Activated CD4-positive, alpha-beta memory T cell treated with anti-CD3 and anti-CD28 coated beads for 36 hours (primary cell): ENCODE data around the gene NMT1. TPM values are rescaled to one million over a fixed set of nuclear protein-coding genes. Genes with fewer than 3 reads are reported as not detected.

Experiments
- CTCF ChIA-PET: fragments of 350-600 bp; sonication (Branson Sonifier 250); formaldehyde crosslinking; loops from one replicate; lab custom pipeline; 2021; ENCODE audit warnings: antibody characterized with exemption, inconsistent platforms; lab: Charles Lee
- POLR2A ChIA-PET: fragments of 350-600 bp; sonication (Branson Sonifier 250); formaldehyde crosslinking; loops from one replicate; lab custom pipeline; 2021; ENCODE audit warnings: antibody characterized with exemption; lab: Charles Lee
- DNase-seq: peaks from one replicate; pipeline ENCODE4 v3.0.0-alpha.2; 2020
- H3K27ac Mint-ChIP-seq: one replicate; pipeline ENCODE4 v1.8.0; 2021; ENCODE audit warnings: mixed read lengths
- H3K27me3 Mint-ChIP-seq: one replicate; pipeline ENCODE4 v1.8.0; 2021; ENCODE audit warnings: mixed read lengths
- H3K36me3 Mint-ChIP-seq: one replicate; pipeline ENCODE4 v1.8.0; 2021; ENCODE audit warnings: mixed read lengths
- H3K4me1 Mint-ChIP-seq: one replicate; pipeline ENCODE4 v1.8.0; 2021; ENCODE audit warnings: low read depth, mixed read lengths
- H3K4me3 Mint-ChIP-seq: one replicate; pipeline ENCODE4 v1.8.0; 2021; ENCODE audit warnings: mild to moderate bottlenecking, mixed read lengths
- H3K9me3 Mint-ChIP-seq: one replicate; pipeline ENCODE4 v1.8.0; 2021; ENCODE audit warnings: mixed read lengths
- intact Hi-C: fragments of 100-400 bp; cut with micrococcal nuclease; formaldehyde crosslinking; loops from one replicate; pipeline ENCODE4 v1.15.1; 2023
- total RNA-seq, 2 experiments: library from RNA; stranded (reverse); gene quantifications; one replicate each; pipeline ENCODE4 v1.2.3, GENCODE V29; 2021

NMT1 gene
- total RNA-seq, 2 experiments from 2014 or later = 158 TPM

DNA sequence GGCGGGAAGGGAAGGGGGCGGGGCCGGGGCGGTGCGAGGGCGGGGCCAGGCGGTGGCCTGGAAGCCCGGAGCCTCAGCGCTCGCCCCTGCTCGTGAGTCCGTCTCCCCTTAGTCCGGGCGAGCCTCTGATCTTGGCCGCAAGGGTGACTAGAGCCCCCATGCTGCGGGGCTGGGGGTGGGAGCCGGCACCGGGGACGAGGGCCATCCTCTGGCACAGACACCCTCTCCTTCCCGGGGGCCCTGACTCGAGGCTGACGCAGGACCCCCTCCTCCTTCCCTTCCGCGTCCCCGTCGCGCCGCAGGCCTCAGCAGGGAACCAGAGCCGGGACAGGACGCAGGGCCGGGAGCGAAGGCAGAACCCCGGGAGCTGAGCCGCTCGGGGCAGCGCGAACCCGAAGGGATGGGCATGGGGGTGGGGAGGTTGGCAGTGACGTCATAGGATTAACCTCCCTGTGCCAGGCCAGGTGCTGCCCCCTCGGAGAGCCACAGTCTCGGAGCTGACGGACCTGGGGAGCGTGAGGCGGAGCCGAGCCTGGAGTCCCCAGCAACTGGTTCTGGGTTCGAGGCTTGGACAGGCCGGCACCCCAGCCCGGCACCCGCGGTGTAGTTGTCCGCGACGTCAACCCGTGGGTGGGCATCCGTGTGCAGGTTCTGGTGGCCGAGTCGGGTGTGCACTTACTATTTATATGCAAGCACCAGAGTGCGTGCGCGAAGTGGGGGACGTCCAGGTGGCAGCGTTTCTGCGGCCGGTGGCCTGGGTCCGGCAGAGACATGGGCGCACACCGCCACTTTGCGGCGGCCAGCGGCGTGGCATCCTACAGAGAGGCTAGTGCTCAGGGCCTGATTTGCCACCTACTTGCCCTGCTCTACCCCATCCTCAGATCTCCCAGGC, 71.7 kb downstream of the NMT1 start:
- POLR2A ChIA-PET = no interaction called here
- H3K27ac Mint-ChIP-seq = no peak overlapping the region
- DNase-seq = peak; percentile 80
- intact Hi-C loops = loop anchor here (2.0 to 10.0 kb wide), 4 partner anchors 81 to 358 kb away; partner anchors contain the start of gene DCAKD
- peak overlapping the region; percentile 84 for H3K4me3 Mint-ChIP-seq
- CTCF ChIA-PET = interaction anchor here (0.6 to 8.0 kb wide), 11 partner anchors 17 to 357 kb away, joined by 3 to 335 read pairs (median 3); no protein-coding TSS in a partner anchor
- H3K4me1 Mint-ChIP-seq = peaks cover 13% of the 10 kb centered on the region
- no peaks in the 10 kb centered on the region for H3K9me3 Mint-ChIP-seq
- H3K27me3 Mint-ChIP-seq = peaks cover 6% of the 10 kb centered on the region
- no peaks in the 10 kb centered on the region for H3K36me3 Mint-ChIP-seq

DNA sequence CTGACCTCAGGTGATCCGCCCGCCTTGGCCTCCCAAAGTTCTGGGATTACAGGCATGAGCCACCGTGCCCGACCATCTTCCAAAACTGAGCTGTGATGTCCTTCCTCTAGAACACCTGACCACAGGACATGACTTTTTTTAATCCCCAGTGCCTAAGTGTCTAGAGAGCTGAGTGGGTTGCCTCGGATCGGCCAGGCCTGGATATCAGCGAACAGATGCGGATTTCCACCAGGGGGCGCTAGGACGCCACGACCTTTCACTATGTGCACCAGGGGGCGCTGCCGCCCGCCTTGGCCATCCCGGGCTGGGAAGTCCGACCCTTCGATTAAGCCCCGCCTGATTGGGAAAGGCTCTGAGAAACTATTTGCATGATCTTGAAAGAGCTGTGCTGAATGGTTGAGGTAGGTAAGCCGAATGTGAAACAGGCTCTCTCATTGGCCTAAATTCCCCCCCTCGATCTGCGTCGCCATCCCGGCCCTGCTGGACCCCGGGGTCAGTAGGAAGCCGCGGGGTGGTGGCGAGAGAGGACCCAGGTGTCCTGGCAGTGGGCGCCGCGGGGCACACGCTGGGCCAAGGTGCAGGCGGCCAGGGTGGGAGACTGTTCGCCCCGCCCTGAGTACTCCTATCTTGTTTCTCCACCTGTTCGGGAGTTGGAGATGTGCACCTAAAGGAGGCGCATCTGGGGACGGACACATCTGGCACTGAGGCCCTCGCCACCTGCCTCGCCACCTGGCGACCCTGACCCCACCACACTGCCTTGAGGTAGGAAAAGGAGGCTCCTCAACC, 74.3 kb downstream of the NMT1 start, which contains the start of gene ACBD4:
ACBD4 (plus strand) TSS at position 496 of the 786 bp plus-strand sequence. CDS start 458 bp downstream, outside the sequence.
- no peaks in the 10 kb centered on the region for H3K9me3 Mint-ChIP-seq
- H3K36me3 Mint-ChIP-seq = no peaks in the 10 kb centered on the region
- CTCF ChIA-PET = interaction anchor here (0.6 to 8.0 kb wide), 88 partner anchors 9 to 903 kb away, joined by 3 to 335 read pairs (median 5); partner anchors contain the start of genes DCAKD, EFTUD2, FMNL1 and GPATCH8
- peaks cover 13% of the 10 kb centered on the region for H3K4me1 Mint-ChIP-seq
- POLR2A ChIA-PET = interaction anchor here (0.9 to 2.1 kb wide), 5 partner anchors 14 to 96 kb away, joined by 3 to 38 read pairs (median 5); partner anchors contain the start of genes HEXIM1 and HEXIM2
- peaks cover 5% of the 10 kb centered on the region for H3K27me3 Mint-ChIP-seq
- H3K27ac Mint-ChIP-seq = peak within 1 kb of the TSS; percentile 67
- peak within 1 kb of the TSS; percentile 83 for H3K4me3 Mint-ChIP-seq
- peak; percentile 98 for DNase-seq
- intact Hi-C loops = loop anchor here (1.0 to 10.0 kb wide), 4 partner anchors 13 to 249 kb away; partner anchors contain the start of genes HEXIM1 and NMT1

DNA sequence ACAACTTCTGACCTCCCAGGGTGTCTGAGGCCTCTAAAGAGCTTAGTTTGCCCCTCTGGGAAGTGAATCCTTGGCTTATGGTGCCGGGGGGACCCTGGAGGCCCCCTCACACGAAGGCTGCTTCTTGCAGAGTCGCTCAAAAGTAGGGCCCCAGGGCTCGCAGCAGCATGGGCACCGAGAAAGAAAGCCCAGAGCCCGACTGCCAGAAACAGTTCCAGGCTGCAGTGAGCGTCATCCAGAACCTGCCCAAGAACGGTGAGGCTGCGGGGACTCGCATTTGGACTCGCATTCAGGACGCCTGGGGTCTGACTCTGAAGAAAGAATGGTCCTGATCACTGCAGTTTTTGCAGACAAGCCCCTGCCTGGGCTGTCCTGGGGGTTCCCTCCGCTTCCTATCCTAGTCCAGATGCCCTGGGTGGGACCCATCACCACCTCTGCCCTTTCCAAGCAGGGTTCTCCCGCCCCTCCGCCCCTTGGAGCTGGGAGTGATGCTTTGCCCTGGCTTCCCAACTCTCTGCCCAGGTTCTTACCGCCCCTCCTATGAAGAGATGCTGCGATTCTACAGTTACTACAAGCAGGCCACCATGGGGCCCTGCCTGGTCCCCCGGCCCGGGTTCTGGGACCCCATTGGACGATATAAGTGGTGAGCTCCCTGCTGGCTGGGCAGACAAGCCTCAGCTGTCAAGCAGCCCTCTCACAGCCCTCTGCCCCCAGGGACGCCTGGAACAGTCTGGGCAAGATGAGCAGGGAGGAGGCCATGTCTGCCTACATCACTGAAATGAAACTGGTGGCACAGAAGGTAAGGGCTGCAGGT, 75.1 kb downstream of the NMT1 start:
- ChIA-PET POLR2A (interaction anchor here (0.9 to 2.1 kb wide), 5 partner anchors 13 to 95 kb away, joined by 3 to 38 read pairs (median 5); partner anchors contain the start of genes HEXIM1 and HEXIM2), CTCF (interaction anchor here (0.6 to 8.0 kb wide), 85 partner anchors 8 to 904 kb away, joined by 3 to 335 read pairs (median 5); partner anchors contain the start of genes DCAKD, EFTUD2, FMNL1 and GPATCH8)
- Mint-ChIP-seq H3K4me3 (peak overlapping the region; percentile 83), H3K9me3 (no peaks in the 10 kb centered on the region), H3K27ac (peak overlapping the region; percentile 67), H3K4me1 (peaks cover 14% of the 10 kb centered on the region), H3K36me3 (peaks cover 1% of the 10 kb centered on the region), H3K27me3 (peaks cover 1% of the 10 kb centered on the region)
- DNase-seq = peak; percentile 18
- intact Hi-C loops = loop anchor here (1.0 to 10.0 kb wide), 4 partner anchors 12 to 249 kb away; partner anchors contain the start of genes HEXIM1 and NMT1

DNA sequence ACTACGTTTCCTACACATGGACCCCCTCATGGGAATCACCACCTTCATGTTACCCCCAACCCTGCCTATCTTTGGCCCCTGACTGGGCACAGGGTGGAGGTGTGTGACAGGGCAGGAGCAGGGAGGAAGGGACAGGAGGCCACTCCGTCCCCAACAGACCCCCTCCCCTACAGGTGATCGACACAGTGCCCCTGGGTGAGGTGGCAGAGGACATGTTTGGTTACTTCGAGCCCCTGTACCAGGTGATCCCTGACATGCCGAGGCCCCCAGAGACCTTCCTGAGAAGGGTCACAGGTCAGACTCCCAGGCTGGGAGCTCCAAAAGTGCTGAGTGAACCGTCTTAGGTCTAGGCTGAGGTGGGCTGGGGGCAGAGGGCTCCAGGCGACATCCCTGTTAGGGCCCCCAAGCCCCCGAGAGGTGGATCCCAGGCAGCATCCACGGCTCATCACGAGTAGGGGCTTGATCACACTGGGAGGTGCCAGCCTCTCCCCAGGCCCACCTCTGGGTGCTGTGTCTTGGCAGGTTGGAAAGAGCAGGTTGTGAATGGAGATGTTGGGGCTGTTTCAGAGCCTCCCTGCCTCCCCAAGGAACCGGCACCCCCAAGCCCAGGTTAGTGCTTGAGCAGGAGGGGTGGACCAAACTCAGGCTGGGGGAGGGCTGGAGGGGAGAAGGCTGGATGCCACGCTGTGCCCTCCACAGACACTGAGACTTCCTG, 75.9 kb downstream of the NMT1 start:
- Mint-ChIP-seq H3K36me3 (peaks cover 1% of the 10 kb centered on the region), H3K4me3 (peak overlapping the region; percentile 83), H3K27me3 (no peaks in the 10 kb centered on the region), H3K27ac (no peak overlapping the region), H3K4me1 (peaks cover 18% of the 10 kb centered on the region), H3K9me3 (no peaks in the 10 kb centered on the region)
- ChIA-PET POLR2A (interaction anchor here (1.0 to 2.1 kb wide), 2 partner anchors 11 to 12 kb away, joined by 3 to 38 read pairs; partner anchors contain the start of gene HEXIM1), CTCF (interaction anchor here (2.3 to 8.0 kb wide), 3 partner anchors 15 to 92 kb away, joined by 43 to 335 read pairs (median 316); partner anchors contain the start of gene HEXIM1)
- DNase-seq = no peak
- intact Hi-C loops = loop anchor here (10.0 kb wide), 1 partner anchor 248 kb away; no protein-coding TSS in a partner anchor

DNA sequence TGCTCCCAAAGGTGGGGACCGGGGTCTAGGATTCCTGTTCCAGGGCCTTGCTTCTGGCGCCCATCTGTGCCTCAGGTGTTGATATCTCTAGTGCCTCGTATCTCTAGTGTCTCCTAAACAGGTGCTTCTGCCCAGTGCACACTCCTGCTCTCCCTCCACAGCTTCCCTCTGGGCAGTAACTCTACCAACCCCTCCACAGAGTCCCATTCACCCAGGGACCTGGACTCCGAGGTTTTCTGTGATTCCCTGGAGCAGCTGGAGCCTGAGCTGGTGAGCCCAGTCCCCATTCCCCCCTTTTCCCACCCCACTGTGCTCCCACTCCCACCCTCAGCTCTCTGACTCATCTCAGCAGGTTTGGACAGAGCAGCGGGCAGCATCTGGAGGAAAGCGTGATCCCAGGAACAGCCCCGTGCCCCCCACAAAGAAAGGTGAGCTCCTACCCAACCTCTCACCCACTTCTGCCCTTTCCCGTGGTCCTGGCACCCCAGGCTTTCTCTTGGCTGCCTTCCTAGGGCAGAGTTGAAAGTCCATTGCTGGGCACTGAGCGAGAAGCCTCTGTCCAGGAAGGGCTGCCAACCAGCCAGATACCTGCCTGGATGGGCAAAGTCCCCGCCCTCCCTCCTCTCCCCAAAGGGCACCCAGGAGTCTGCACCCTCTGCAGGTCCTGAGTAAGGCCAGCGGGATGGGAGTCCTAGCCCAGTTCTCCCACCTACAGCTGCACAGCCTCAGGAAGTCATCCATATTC, 76.6 kb downstream of the NMT1 start:
- Mint-ChIP-seq H3K27ac (no peak overlapping the region), H3K9me3 (no peaks in the 10 kb centered on the region), H3K4me1 (peaks cover 19% of the 10 kb centered on the region), H3K36me3 (peaks cover 1% of the 10 kb centered on the region), H3K27me3 (no peaks in the 10 kb centered on the region), H3K4me3 (no peak overlapping the region)
- intact Hi-C loops = loop anchor here (10.0 kb wide), 1 partner anchor 247 kb away; no protein-coding TSS in a partner anchor
- DNase-seq = no peak
- ChIA-PET POLR2A (interaction anchor here (1.0 kb wide), 1 partner anchor 11 kb away, joined by 3 read pairs; the partner anchor contains the start of gene HEXIM1), CTCF (interaction anchor here (4.1 to 8.0 kb wide), 2 partner anchors 15 to 60 kb away, joined by 316 to 335 read pairs; partner anchors contain the start of gene HEXIM1)

DNA sequence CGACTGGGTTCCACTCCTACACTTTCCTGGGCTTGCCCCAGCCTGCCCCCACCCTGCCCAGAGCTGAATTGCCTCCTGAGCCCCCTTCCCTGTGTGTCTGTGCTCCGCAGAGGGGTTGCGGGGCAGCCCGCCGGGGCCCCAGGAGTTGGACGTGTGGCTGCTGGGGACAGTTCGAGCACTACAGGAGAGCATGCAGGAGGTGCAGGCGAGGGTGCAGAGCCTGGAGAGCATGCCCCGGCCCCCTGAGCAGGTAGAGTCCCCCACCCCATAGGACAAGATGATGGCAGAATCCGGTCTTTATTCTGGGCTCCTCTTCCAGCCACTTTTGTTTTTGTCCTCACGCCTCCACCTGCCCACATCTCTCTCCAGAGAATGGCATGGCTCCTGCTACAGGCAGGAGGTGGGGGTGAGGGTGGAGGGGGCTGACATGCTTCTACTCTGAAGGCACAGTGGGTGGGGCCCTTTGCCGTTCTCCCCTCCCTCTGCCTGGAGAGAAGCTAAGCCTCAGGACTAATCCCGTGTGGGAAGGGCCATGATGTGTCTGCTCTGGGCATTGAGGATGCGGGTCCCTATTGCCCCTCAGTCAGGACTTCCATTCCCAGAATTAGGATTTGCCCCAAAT, 77.9 kb downstream of the NMT1 start:
- POLR2A ChIA-PET = interaction anchor here (0.9 kb wide), 1 partner anchor 10 kb away, joined by 3 read pairs; no protein-coding TSS in a partner anchor
- Mint-ChIP-seq H3K4me3 (no peak overlapping the region), H3K27ac (no peak overlapping the region), H3K4me1 (peaks cover 25% of the 10 kb centered on the region), H3K36me3 (peaks cover 1% of the 10 kb centered on the region), H3K9me3 (no peaks in the 10 kb centered on the region), H3K27me3 (no peaks in the 10 kb centered on the region)
- DNase-seq = no peak
- CTCF ChIA-PET = interaction anchor here (1.0 to 8.0 kb wide), 4 partner anchors 9 to 81 kb away, joined by 3 to 335 read pairs (median 3); partner anchors contain the start of gene HEXIM1
- intact Hi-C loops = loop anchor here (10.0 kb wide), 1 partner anchor 246 kb away; no protein-coding TSS in a partner anchor

DNA sequence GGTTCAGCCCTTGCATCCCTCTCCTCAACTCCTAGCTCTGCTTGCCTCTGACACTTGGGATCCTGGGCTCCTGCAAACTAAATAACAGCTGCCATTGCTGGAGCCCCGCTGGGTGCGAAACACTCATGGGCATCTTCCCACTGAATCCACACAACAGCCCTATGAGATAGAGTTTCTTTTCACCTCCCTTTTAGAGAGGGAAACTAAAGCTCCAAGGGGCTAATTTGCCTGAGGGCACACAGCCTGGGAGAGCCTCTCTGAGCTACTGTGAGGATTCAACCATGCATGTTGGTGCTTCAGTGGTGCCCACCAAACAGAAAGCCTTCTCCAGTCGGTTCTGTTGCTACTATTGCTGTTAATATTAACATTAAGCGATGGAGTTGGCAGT, 78.4 kb downstream of the NMT1 start:
- POLR2A ChIA-PET = interaction anchor here (0.9 kb wide), 1 partner anchor 10 kb away, joined by 3 read pairs; no protein-coding TSS in a partner anchor
- no peaks in the 10 kb centered on the region for H3K27me3 Mint-ChIP-seq
- H3K9me3 Mint-ChIP-seq = no peaks in the 10 kb centered on the region
- peaks cover 26% of the 10 kb centered on the region for H3K4me1 Mint-ChIP-seq
- peaks cover 1% of the 10 kb centered on the region for H3K36me3 Mint-ChIP-seq
- no peak for DNase-seq
- no peak overlapping the region for H3K4me3 Mint-ChIP-seq
- intact Hi-C loops = loop anchor here (10.0 kb wide), 1 partner anchor 245 kb away; no protein-coding TSS in a partner anchor
- CTCF ChIA-PET = interaction anchor here (1.0 to 8.0 kb wide), 4 partner anchors 9 to 80 kb away, joined by 3 to 335 read pairs (median 3); partner anchors contain the start of gene HEXIM1
- no peak overlapping the region for H3K27ac Mint-ChIP-seq

DNA sequence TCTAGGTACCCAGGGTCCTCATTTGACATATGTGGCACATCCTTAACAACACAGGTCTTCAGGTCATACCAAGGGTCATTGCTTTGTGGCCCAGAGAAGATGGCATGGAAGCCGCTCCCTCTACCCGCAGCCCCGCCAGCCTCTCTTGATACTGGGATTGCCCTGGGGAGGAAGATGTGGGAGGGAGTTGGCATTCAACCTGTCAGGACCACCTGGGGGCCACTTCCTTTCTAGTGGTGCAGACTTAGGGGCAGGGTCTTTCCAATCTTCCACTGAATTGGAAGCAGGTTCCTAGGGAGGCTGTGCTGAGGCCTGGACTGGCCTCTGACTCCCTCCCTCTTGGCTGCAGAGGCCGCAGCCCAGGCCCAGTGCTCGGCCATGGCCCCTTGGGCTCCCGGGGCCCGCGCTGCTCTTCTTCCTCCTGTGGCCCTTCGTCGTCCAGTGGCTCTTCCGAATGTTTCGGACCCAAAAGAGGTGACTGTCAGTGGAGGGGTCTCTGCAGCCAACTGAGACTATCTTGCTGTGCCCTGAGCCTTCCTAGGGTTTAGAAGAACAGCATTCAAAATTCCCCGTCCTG, 82.1 kb downstream of the NMT1 start:
- ChIA-PET CTCF (interaction anchor here (1.7 kb wide), 1 partner anchor 8 kb away, joined by 26 read pairs; the partner anchor contains the start of gene ACBD4), POLR2A (no interaction called here)
- Mint-ChIP-seq H3K27ac (peak overlapping the region; percentile 3), H3K9me3 (no peaks in the 10 kb centered on the region), H3K4me3 (peak overlapping the region; percentile 46), H3K27me3 (no peaks in the 10 kb centered on the region), H3K4me1 (peaks cover 38% of the 10 kb centered on the region), H3K36me3 (peaks cover 9% of the 10 kb centered on the region)
- intact Hi-C loops = loop anchor here (10.0 kb wide), 1 partner anchor 938 kb away; no protein-coding TSS in a partner anchor
- DNase-seq = no peak
